GM12878 (cell line): ENCODE measurements around the gene TRPM3. TPM values are rescaled to one million over a fixed set of nuclear protein-coding genes. Genes with fewer than 3 reads are reported as not detected.
A peak's percentile ranks its signal among the peaks of the same experiment; 100 is the strongest.

Source experiments
- ATAC-seq: fragments of 200-7000 bp; cut with Tn5 transposase; 3 replicates; pipeline ENCODE4 v1.9.1; 2020; ENCODE audit warnings: mild to moderate bottlenecking, moderate library complexity
- BruUV-seq: library from RNA; stranded (reverse); fragments of 400-500 nt; replicated peaks from 2 replicates; lab custom pipeline; 2021; lab: Mats Ljungman, UMichigan
- CTCF ChIA-PET: fragments of 300-600 bp; sonication (Branson Sonifier 250); formaldehyde crosslinking; extraction: SDS; loops from one replicate; lab custom pipeline; 2021; ENCODE audit warnings: inconsistent platforms; lab: Yijun Ruan, JAX
- POLR2A ChIA-PET: fragments of 350-600 bp; formaldehyde crosslinking; extraction: SDS; loops from one replicate; lab custom pipeline; 2021; ENCODE audit warnings: inconsistent platforms; lab: Charles Lee
- RAD21 ChIA-PET: fragments of 300-600 bp; sonication (Branson Sonifier 250); formaldehyde crosslinking; loops from one replicate; lab custom pipeline; 2023; ENCODE audit warnings: antibody characterized with exemption; ENCODE audit not compliant: unreplicated experiment; lab: Charles Lee
- SMC1A ChIA-PET: fragments of 300-600 bp; sonication (Branson Sonifier 250); formaldehyde crosslinking; loops from one replicate; lab custom pipeline; 2023; ENCODE audit not compliant: unreplicated experiment, uncharacterized antibody; lab: Charles Lee
- DNase-seq: peaks from one replicate; pipeline ENCODE4 v3.0.0-alpha.2; 2011; ENCODE audit warnings: low read depth, low spot score
- FAIRE-seq: peaks from 3 replicates; lab custom pipeline; 2011; peaks lifted over from hg19 to GRCh38; lab: Jason Lieb, UNC
- H2AFZ ChIP-seq: 2 replicates; pipeline ENCODE4 v1.6.0; 2011; ENCODE audit warnings: low read depth, low read length, control low read depth; ENCODE audit not compliant: control insufficient read depth
- H3K27ac ChIP-seq: 2 replicates; pipeline ENCODE4 v1.5.1; 2011; ENCODE audit warnings: control low read depth; ENCODE audit not compliant: control insufficient read depth, insufficient read depth
- H3K27me3 ChIP-seq, 2 experiments: replicated peaks in 1 of 2; 2 replicates each; pipeline versions ENCODE4 v1.6.0 to v1.6.1; 2011; ENCODE audit warnings: low read length in 1 of 2; ENCODE audit not compliant: control insufficient read depth in 2 of 2, insufficient read depth in 2 of 2
- H3K36me3 ChIP-seq, 2 experiments: 2 replicates each; pipeline ENCODE4 v1.5.1; 2011; ENCODE audit warnings: low read length in 1 of 2; ENCODE audit not compliant: control insufficient read depth in 2 of 2, insufficient read depth in 2 of 2
- H3K4me1 ChIP-seq: 2 replicates; pipeline ENCODE4 v1.6.1; 2011; ENCODE audit warnings: mild to moderate bottlenecking, low read length, moderate library complexity, mixed read lengths; ENCODE audit not compliant: control insufficient read depth, insufficient read depth
- H3K4me2 ChIP-seq: 2 replicates; pipeline ENCODE4 v1.6.0; 2011; ENCODE audit warnings: control low read depth; ENCODE audit not compliant: control insufficient read depth, insufficient read depth
- H3K4me3 ChIP-seq: fragments of 200-600 bp; sonication (generic); 2 replicates; pipeline ENCODE4 v1.5.1; 2016
- H3K79me2 ChIP-seq: 2 replicates; pipeline ENCODE4 v1.6.0; 2011; ENCODE audit warnings: low read length; ENCODE audit not compliant: control insufficient read depth, insufficient read depth
- H3K9ac ChIP-seq: 2 replicates; pipeline ENCODE4 v1.8.0; 2011; ENCODE audit warnings: low read length, control low read depth, mixed read lengths; ENCODE audit not compliant: control insufficient read depth, insufficient read depth
- H3K9me3 ChIP-seq: replicated peaks from 3 replicates; pipeline ENCODE4 v1.5.1; 2011; ENCODE audit warnings: mild to moderate bottlenecking, low read length; ENCODE audit not compliant: control insufficient read depth, insufficient read depth
- H4K20me1 ChIP-seq: 2 replicates; pipeline ENCODE4 v1.6.0; 2011; ENCODE audit not compliant: control insufficient read depth, insufficient read depth
- CBFB ChIP-seq: IDR thresholded peaks from 2 replicates; pipeline ENCODE4 v1.6.1; 2016; ENCODE audit warnings: antibody characterized with exemption, low read depth
- KAT2A ChIP-seq: conservative IDR thresholded peaks from 2 replicates; pipeline ENCODE4 v1.6.1; 2011; ENCODE audit warnings: low read depth, low read length; ENCODE audit not compliant: control insufficient read depth
- NFXL1 ChIP-seq: fragments of 450-650 bp; IDR thresholded peaks from 2 replicates; pipeline ENCODE4 v1.6.1; 2017; ENCODE audit warnings: antibody characterized with exemption, mild to moderate bottlenecking, borderline replicate concordance
- PKNOX1 ChIP-seq: fragments of 450-650 bp; IDR thresholded peaks from 2 replicates; pipeline ENCODE4 v1.6.1; 2016; ENCODE audit warnings: mild to moderate bottlenecking
- PRDM15 ChIP-seq: fragments of 450-650 bp; formaldehyde crosslinking; IDR thresholded peaks from 2 replicates; pipeline ENCODE4 v1.4.0; 2020; ENCODE audit warnings: mild to moderate bottlenecking, moderate library complexity
- SMAD1 ChIP-seq: fragments of 450-650 bp; IDR thresholded peaks from 2 replicates; pipeline ENCODE4 v1.6.1; 2018; ENCODE audit warnings: mild to moderate bottlenecking, low read depth; ENCODE audit not compliant: partially characterized antibody
- WGBS: methylation state at CpG from one replicate; pipeline ENCODE4 v1.1.6; 2016; ENCODE audit warnings: low lambda C conversion rate; ENCODE audit not compliant: insufficient replicate concordance, insufficient coverage; ENCODE audit errors: missing lambda C conversion rate; 5-methylcytosine and 5-hydroxymethylcytosine counted together
- in situ Hi-C: fragments of 300-500 bp; cut with MboI; formaldehyde crosslinking; loops from 9 replicates; pipeline ENCODE4 v1.14.3; 2018; ENCODE audit warnings: mixed read lengths
- intact Hi-C: fragments of 100-400 bp; cut with micrococcal nuclease; formaldehyde crosslinking; loops from one replicate; pipeline ENCODE4 v1.14.2; 2022; ENCODE audit not compliant: unreplicated experiment
- polyA plus RNA-seq, 11 experiments: library from polyadenylated mRNA; depleted of rRNA in 4 of 11; unstranded in 6 of 11; stranded (reverse) in 5 of 11; fragments of >200 nt; fragmentation: Nextera tagmentation in 4 of 11; fragmentation: Illumina TruSeq in 1 of 11; extraction: Ambion mirVana in 4 of 11; extraction: Trizol in 1 of 11; gene quantifications; 1 replicate in 1 of 11; 2 replicates in 10 of 11; pipeline versions ENCODE4 v1.2.1 to v1.2.3, GENCODE V29; 2011 to 2016; ENCODE audit warnings: inconsistent platforms in 2 of 11, missing spikeins in 2 of 11, low read depth in 1 of 11
- total RNA-seq, 4 experiments: library from RNA; depleted of rRNA in 3 of 4; stranded (reverse); fragments of >200 nt in 3 of 4; fragmentation: Illumina TruSeq in 1 of 4; extraction: Trizol in 1 of 4; gene quantifications; 2 replicates each; pipeline versions ENCODE4 v1.2.1 to v1.2.3, GENCODE V29; 2013 to 2021

Gene TRPM3
- total and polyA plus RNA-seq, 10 of the 15 experiments (the other 5 are each of a cell fraction or from before 2014, with no cell fraction given): not detected

- no peak for TF ChIP-seq PRDM15
Observed at GRCh38 chr9:70566066-70566465, 555.4 kb downstream of the TRPM3 start (continued).

- ChIA-PET RAD21 (interaction anchor here (3.7 kb wide), 1 partner anchor 44 kb away, joined by 19 read pairs; no protein-coding TSS in a partner anchor), SMC1A (interaction anchor here (0.9 to 6.2 kb wide), 5 partner anchors 9 to 224 kb away, joined by 3 to 41 read pairs (median 9); no protein-coding TSS in a partner anchor)
- ATAC-seq: no peak
- no peak for TF ChIP-seq NFXL1
- no peak for TF ChIP-seq KAT2A
- no peak for TF ChIP-seq CBFB
- TF ChIP-seq PKNOX1: no peak
- TF ChIP-seq SMAD1: no peak
- TF ChIP-seq, all 136 proteins: peak for 0
- Histone ChIP-seq H3K9ac (no peak overlapping the region; the same call in 1 of the 2 replicates), H3K36me3 (no peaks in the 10 kb centered on the region), H3K27ac (peak overlapping the region; percentile 67), H3K4me3 (no peak overlapping the region), H2AFZ (no peak overlapping the region), H3K4me1 (peaks cover 15% of the 10 kb centered on the region), H3K9me3 (no peaks in the 10 kb centered on the region; the same call in 2 of the 3 replicates), H3K79me2 (no peaks in the 10 kb centered on the region), H3K27me3 (no peaks in the 10 kb centered on the region), H4K20me1 (no peaks in the 10 kb centered on the region), H3K4me2 (peak overlapping the region; percentile 83)
- CTCF ChIA-PET: interaction anchor here (1.6 to 2.7 kb wide), 3 partner anchors 9 to 45 kb away, joined by 6 to 13 read pairs (median 7); no protein-coding TSS in a partner anchor
- DNase-seq (no peak), FAIRE-seq (no peak)
- intact Hi-C loops (loop anchor here (5.0 kb wide), 1 partner anchor 152 kb away; the partner anchor contains the start of gene KLF9), in situ Hi-C loops (no loop called here)
- no TSS peak for BruUV-seq
- POLR2A ChIA-PET: interaction anchor here (3.2 kb wide), 1 partner anchor 45 kb away, joined by 10 read pairs; no protein-coding TSS in a partner anchor
- 86% methylated on average over 8 of the region's 8 CpGs for WGBS
Observed at GRCh38 chr9:70564468-70565335, 556.7 kb downstream of the TRPM3 start.
